GM11168 (cell line): Measurements from ENCODE around the gene HGFAC.

ENCODE experiments used
- in situ Hi-C: fragments of 300-500 bp; cut with MboI; formaldehyde crosslinking; loops from one replicate; pipeline ENCODE4 v1.12.0; 2022; ENCODE audit warnings: low sequenced_read_pairs; ENCODE audit not compliant: unreplicated experiment

The HGFAC gene

DNA sequence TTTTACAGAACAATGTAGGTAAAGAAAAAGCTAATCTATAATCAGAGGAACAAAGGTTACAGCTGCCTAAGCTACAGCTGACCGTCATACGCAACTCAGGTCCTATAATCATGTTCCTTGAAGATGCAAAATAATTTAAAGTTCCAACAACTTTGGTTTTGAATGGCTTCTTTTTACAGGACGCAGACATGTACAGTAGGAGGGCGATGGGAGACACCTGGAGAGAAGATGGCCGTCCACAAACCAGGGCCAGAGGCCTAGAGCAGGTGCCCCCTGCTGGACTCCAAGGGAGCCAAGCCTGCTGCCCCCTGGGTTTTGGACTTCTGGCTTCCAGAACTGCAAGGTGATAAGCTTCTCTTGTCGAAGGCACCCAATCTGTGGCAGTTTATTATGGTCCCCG lies 10.6 kb downstream of the HGFAC start:
- in situ Hi-C loops, result loop anchor here (10.0 kb wide), 1 partner anchor 118 kb away; no protein-coding TSS in a partner anchor

DNA sequence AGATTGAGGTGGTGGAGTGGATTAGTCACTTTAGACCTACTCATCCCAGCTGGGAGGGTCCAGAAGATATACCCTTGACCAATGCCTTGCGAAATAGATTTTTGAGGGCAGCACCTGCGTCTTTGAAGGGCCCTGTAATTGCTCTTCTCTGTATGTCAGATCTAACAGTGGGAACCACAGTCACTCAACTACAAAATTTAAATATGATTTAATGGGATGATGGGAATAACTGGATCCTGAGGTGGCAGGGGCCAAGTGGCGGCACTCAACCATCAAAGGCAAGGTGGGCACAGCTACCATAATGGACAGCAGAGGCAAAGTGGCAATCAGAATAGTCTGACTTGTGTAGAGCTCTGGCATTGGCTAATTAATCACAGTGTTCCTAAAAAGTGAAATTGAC lies 13.8 kb downstream of the HGFAC start:
- in situ Hi-C loops, result loop anchor here (10.0 kb wide), 1 partner anchor 121 kb away; no protein-coding TSS in a partner anchor

DNA sequence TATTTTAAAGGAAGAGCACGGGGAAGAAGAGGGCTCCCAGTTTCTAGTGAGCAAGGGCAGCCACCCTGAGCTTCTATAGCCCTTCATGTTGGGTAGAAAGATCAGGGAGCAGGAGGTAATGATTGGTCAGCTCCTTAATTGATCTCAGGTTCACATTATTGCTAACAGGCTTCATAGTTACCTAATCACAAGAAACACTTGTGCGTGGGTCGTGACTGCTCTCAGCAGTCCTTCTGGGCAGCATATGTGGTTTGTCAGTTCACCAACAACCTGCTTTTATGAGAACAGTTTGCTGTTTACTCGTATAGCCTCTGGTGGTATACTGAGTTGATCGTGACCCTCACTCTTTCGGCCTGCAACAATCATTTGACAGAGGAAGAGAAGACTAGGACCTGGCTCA lies 16.6 kb downstream of the HGFAC start:
- in situ Hi-C loops, result loop anchor here (10.0 kb wide), 1 partner anchor 124 kb away; no protein-coding TSS in a partner anchor

DNA sequence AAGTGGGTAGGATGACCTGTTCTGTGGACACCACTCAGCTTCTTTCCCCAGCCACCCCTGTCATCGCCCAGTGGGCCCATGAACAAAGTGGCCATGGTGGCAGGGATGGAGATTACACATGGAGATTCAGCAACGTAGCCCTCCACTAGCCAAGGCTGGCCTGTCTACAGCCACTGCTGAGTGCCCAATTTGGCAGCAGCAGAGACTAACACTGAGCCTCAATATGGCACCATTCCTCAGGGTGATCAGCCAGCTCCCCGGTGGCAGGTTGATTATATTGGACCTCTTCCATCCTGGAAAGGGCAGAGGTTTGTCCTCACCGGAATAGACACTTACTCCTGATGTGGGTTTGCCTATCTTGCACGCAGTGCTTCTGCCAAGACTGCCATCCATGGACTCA lies 17.4 kb downstream of the HGFAC start:
- in situ Hi-C loops, result loop anchor here (10.0 kb wide), 1 partner anchor 124 kb away; no protein-coding TSS in a partner anchor

DNA sequence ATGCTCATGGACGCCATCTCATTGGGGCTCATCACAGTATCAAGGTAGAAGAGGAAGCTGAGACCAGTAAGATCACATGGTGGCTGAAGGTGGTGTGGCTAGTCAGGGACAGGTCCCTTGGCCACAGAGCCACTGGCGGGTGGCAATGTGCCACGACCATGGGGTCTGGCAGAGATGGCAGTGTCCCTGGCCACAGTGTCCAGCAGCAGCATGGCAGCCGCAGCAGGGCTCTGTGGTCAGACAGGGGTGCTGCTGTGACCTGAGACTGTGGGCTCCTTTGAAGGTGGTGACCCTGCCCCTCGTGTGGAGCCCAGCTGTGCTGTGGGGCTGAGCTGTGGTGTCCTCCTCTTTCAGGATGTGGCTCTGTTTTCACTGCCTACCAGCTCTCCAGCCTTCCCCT lies 19.2 kb downstream of the HGFAC start:
- in situ Hi-C loops, result no loop called here

DNA sequence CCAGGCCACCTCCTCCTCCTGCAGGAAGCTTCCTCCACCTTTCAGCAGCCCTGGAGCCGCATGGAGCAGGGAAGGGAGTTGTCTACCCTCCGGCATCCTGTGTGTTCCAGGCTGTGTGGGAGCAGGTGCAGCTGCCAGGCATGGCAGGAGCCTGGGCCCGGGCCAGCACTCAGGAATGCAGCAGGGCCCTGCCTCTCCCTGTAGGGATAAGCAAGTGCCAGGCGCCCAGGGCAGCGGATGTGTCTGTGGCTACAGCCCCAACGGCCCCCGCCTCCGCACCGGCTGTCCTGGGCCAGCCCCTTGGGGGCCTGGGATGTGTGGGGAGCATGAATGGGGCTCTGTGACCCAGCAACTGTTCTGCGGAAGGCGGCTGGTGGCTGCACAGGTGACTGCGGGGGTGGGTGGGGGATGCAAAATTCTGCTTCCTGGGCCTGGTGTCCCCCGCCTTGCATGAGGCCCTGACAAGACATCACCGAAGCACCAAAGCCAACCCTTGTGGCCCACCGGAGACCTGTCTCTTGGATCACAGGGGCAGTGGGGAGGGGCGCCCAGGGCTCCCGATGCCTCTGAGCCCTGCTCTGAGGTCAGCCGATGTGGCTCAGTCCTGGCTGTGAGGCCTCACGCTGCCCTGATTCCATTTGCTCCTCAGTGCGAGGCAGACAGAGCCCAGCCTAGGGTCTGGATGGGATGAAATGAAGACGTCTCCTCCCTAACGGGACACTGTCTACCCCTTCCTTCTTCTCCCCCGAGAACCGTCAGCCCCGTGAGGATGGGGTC lies 19.9 kb downstream of the HGFAC start:
- in situ Hi-C loops, result no loop called here

DNA sequence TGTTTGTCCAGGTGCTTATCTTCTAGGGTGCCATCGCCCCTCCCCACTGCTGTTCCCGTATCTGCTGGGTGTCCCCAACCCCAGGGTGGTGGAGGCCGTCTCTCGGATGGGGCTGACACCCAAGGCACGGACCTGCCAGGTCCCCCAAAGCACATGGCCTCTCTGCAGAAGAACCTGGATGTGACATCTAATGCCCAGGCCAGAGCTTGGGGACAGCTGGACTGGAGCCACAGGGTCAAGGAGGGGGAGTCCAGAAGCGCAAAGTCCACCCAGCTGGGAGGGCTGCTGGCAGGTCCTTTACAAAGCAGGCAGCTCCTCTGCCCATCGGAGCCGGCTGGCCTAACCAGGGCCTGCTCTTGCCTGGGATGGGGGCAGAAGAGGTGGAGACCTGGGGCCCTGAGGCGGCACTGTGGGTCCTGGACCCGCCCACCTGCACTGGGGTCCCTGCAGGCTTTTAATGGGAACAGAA lies 20.6 kb downstream of the HGFAC start:
- in situ Hi-C loops, result no loop called here

DNA sequence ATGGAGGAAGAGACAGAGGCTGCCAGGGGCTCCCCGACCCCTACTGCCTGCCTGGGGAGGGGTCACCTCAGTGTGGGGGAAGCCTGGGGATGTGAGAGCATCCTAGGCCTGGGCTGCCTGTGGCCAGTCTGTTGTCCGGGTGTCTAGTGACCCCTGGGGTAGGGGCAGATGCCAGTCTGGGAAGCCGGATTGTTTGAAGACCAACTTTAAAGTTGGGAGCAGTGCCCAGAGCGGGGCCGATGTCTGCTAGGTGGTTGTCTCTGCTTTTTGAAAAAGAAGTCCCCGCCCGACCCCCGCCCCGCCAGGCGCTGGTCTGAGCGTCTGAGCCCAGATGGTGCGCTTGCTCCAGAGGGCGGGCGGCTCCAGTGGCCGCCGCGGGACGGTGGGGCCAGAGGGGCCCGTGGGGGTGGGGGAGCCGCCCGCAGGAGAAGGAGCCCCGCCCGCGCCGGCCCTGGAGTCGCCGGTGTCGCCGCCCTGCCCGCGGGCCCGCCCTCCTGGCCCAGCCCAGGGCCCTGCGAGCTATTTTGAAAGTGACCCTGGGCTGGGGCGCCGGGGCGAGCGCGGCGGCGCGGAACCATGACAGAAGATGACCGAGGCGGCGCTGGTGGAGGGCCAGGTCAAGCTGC lies 21.1 kb downstream of the HGFAC start, which contains the start of gene DOK7:
TSS of gene DOK7 (plus strand) at position 517 of the 626 bp plus-strand sequence. CDS start at position 587, 70 bp downstream.
- in situ Hi-C loops, result no loop called here

DNA sequence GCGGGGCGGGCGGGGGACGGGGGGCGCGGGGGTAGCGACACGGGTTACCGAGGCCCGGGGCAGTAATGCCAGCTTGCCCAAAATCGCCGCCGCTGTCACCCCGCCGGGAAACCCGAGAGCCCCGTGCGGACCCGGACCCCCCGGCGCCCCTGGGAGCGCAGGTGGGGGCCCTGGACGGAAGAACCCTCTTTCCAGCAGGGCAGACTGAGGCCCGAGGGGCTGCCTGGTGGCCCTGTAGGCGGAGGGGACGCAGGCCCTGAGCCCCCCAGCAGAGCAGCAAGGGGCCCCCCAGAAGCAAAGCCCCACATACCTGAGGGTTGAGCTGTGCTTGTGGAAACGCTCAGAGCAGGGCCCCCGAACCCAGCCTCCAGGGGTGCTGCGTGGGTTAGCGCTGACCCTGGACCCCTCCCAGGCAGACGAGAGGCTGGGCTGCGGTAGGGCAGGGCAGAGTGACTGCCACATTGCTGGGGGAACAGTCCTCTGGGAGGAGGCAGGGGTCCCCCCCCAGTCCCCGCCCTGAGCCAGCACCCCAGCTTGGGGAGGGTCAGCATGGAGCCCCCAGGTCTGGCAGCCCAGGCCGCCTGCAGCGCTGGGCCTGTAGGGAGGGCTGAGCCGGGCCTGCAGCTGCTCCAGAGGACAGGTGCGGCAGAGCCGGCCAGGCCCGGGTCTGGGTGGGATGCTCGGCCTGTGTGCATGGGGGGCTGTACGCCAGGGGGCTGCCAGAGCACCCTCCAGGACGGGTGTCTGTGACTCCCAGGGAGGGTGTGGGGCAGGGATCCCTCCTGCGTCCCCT lies 22.0 kb downstream of the HGFAC start:
- in situ Hi-C loops, result no loop called here

DNA sequence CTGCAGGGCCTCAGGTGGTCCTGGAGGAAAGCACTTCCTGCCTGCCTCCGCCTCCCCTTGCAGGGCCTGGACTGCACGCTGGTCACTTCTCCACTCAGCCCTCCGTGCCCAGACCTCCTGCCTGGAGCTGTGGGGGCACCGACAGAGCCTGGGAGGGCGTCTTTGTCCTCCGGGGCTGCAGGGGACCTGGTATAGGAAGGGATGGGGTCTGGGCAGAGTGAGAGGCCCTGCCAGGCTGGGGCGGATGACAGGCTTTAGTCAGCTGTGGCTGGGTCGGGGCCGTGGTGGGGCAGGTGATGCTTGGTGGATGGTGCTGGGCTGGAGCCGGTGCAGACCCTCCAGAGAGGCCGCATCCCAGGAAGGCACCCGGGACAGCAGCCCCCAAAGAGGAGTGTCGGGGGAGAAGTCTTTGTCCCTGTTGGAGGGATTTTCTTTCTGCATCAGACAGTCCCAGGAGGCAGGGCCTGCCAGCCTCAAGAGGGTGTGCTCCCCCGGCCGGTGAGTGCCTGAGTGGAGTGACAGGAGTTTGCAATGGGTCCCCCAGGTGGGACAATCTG lies 22.7 kb downstream of the HGFAC start:
- in situ Hi-C loops, result no loop called here

DNA sequence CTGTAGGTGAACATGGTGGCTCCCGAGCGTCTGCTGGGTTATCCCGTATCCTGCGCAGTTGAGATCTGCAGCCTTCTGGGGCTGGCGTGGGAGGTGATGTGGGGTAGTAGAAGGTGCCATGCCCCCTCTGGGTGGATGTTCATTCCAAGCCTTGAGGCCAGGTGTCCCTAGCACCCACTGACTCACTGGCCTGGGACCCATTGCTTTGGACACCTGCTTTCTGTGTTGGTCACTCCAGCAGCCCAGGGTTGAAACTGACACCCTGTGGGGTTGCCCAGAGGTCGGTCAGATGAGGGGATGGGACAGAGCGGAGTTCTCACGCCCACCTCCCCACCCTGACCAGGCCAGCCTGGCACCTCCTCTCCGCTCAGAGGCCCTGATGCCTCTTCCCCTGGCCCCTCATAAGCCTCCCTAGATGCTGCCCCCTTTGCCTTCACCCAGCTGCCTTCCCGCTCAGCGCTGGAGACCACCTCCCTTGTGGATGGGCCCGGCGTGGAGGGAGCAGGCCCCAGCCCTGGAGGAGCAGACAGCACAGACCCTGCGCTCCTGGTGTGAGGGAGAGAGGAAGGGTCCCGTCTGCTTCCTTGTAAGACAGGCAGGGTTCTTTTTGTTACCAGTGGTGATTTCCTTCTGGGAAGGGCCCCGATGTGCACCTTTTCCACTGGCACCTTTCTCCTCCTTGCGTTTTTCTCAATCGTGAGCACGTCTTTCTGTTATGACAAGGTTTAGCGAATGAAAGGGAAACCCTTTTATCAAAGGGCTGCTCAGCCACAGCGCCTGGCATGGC lies 23.3 kb downstream of the HGFAC start:
- in situ Hi-C loops, result no loop called here

DNA sequence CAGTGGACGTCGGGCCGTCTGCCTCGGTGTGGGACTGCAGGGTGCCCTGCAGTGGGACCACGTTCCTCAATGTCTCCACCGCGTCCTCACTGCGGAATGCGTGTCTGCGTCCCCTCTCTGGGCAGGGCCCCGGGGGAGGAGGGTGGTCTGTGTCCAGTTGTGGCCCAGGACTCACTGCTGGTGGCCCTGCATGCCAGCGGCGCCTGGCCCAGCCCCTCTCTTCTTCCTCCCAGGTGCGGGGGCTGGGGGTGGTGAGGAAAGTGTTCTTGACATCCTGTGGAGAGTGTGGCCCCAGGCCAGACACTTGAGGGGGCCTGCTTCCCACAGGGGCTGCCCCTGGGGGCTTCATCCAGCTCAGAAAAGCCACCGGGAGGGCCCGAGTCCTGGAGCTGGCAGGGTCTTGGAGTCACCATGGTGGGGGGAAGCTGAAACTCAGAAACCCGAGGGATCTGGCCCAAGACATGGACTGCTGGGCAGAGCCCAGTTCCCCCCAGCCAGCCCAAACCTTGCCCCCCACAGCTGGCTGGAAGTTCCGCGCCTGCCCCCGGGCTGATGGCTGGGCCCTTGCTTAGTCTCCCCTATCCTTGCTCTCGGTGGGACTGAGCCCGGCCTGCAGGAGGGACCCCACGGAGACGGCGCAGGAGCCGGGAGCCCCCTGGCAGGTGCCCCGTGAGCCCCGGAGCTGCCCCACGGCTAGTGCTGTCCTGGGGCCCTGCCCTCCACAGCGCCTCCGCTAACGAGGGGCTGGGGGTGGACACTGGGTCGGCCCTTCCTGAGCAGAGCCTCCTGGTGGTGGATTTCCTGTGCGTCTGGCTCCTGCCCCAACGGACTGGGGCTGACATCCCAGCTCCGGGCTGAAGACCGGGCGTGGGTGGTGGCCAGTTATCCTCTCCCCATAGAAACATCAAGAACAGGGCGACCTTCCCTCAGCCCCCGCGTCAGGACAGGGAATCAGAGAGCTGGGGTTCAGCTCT lies 24.2 kb downstream of the HGFAC start:
- in situ Hi-C loops, result no loop called here

DNA sequence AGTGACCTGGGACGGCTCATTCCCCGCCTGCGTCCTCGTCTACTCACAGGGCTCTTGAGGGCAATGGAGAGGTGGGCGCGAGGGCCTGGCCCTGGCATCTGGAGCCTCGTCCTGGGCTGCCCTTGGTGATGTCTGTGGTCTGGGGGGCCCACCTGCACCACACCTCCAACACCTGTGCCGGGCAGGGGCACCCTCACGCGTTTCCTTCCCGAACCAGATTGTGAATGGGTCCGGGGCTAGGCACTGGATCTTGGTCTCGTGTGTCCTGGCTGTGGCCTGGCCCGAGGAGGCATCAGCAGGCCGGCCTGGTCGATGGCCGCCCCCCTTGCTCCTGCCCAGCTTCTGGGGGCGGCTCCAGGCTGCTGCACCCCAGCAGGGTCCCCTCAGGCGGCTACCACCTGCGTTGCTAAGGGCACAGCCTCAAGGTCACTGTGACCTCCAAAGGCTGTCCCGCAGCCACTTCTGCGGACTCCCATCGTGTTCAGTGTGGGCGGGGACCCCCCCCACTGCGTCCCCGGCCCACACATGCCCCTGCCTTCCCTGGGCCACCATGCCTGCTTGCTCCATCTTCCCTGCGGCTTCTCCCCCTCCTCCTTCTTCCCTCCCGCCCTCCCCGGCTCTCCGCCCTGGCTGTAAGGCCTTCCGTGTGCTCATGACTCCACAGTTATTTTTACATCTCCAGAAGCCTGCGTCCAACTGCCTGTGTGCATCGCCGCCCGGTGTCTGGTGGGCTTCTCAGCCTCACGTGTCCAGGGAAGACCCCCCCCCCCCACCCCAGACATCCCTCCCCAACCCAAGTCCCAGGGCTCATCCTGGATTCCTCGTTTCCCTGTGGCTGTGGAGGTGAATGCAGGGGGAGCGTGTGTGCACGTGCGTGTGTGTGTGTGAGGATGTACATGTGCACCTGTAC lies 25.2 kb downstream of the HGFAC start:
- in situ Hi-C loops, result no loop called here

DNA sequence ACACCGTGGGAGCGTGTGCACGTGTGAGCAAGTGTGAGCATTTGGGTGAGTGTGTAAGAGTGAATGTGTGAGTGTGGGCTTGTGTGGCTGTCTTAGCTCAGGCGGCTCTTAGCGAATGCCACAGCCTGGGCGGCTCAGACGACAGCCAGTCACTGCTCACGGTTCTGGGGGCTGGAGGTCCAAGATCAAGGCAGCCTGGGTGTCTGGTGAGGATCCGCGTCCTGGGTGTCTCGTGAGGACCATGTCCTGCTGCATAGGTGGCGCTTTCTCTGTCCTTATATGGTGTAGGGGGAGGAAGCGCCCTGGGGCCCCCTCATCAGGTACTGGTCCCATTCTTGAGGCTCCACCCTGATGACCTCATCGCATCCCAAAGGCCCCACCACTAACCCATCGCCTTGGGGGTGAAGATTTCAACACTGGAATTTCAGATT lies 25.8 kb downstream of the HGFAC start:
- in situ Hi-C loops, result no loop called here

DNA sequence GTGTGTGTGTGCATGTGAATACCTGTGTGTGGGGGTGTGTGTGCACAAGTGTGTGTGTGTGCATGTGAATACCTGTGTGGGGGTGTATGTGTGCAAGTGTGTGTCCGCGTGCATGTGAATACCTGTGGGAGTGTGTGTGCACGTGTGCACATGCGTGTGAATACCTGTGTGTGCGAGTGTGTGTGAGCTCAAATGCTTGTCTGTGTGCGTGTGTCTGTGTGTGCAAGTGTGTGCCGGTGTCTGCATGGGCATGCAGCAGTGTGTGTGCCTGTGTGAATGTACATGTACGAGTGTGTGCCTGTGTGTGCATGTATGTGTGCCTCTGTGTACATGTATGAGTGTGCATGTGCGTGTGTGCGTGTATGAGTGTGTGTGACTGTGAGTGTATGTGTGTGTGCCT lies 26.4 kb downstream of the HGFAC start:
- in situ Hi-C loops, result no loop called here

DNA sequence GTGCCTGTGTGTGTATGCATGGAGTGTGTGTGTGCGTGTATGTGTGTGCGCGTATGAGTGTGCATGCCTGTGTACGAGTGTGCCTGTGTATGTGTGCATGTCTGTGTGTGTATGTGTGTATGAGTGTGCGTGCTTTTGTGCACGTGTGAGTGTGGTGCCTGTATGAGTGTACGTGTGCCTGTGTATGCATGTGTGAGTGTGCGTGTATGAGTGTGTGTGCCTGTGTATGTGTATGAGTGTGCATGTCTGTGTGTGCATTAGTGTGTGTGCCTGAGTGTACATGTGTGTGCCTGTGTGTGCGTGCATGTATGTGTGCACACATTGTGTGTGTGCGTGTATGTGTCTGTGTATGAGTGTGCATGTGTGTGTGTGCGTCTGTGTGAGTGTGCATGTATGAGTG lies 27.0 kb downstream of the HGFAC start:
- in situ Hi-C loops, result no loop called here
